Measurements from ENCODE around the gene CCDC15. TPM values are rescaled to one million over a fixed set of nuclear protein-coding genes. Genes with fewer than 3 reads are reported as not detected.
A peak's percentile ranks its signal among the peaks of the same experiment; 100 is the strongest.

The CCDC15 gene
- total RNA-seq, 1 donor from 2014 or later: 2.2 TPM

DNA sequence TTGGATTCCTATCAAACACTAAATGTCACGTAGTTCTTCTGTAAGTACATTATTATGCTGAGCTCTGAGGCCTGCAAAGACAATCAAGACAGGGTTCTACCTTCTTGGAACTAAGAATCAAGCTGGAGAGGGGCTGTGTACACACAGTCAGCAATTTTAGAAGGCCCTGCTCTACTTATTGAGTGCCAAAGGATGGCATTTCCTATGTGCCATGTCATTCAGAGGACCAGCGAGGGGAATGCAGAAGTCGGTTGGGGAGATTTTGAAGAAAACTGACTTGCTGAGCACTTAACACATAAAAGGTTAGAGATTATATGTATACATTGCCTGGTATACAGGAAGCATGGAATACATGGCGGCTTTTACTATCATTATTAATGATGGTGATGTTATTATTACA is 114.4 kb downstream of the CCDC15 start:
- no peak for DNase-seq (ENCODE audit: low spot score)

- DNase-seq (ENCODE audit: low spot score): no peak
Measured at GRCh38 chr11:125069008-125069407, 115.0 kb downstream of the CCDC15 start.

DNA sequence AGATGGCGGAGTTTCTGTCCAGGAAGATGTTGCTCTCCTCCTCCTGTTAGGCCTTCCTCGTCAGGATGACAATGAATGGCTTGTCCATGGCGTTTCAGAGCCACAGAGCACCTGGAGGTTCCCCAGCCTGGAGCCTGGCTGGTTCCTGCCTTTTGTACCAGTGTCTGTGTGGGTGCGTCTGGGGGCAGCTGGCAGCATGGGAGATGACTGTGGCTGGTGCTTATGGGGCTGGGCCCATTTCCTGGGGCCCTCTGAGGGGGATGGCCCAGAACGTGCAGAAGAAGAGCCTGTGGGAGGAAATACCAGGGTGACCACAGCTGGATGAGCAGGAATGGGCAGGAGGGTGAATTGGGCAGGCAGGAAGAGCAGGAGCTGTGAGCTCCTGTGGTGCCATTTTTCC is 115.8 kb downstream of the CCDC15 start:
- no peak for DNase-seq (ENCODE audit: low spot score)

GRCh38 chr11:125070699-125071254 is 116.8 kb downstream of the CCDC15 start:
- DNase-seq (ENCODE audit: low spot score): peak; percentile 88

GRCh38 chr11:125071435-125071834 is 117.4 kb downstream of the CCDC15 start:
- no peak for DNase-seq (ENCODE audit: low spot score)

- no peak for DNase-seq (ENCODE audit: low spot score)
Measured at GRCh38 chr11:125071846-125072217, 117.8 kb downstream of the CCDC15 start.

- DNase-seq (ENCODE audit: low spot score): no peak
Measured at GRCh38 chr11:125072218-125072960, 118.4 kb downstream of the CCDC15 start.

- no peak for DNase-seq (ENCODE audit: low spot score)
Measured at GRCh38 chr11:125072961-125073590, 119.1 kb downstream of the CCDC15 start.

DNA sequence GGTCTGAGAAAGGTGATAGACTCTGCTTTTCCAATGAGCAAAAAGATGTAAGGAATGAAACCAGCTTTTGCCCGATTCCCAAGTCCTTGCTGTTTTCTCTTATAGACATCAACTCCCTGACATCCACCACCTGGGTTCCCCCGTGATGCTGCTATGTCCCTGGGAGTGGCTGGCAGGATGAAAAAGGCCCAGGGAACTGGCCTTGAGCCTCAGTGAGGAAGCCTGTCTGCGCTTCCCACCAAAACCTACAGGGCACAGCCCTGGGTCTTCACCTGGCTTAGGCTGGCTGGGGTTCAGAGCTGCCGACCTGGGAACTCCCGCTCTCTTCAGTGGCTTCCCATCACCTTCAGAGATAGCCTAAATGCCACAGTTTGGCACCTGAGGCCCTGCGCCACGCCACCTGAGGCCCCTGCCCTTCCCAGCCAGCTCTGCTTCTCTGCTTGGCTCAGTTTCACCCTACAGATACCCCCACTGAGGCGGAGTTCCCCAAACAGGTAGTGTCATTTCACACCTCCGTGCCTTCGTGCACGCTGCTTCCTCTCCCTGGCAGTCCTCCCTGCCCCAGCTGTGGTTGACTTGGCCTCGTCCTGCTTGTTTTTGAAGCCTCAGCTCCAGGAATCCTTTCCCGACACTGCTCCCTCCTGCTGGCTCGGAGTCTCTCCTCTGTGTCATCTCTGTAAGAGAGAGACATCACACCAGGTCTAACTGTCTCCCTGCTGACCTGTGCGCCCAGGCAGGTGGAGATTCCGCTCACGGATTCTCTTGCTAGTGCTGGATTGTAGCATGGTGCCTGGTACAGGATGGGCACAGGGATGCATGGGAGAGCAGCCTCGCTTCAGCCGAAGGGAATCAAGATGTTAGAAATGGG is 119.8 kb downstream of the CCDC15 start:
- DNase-seq (ENCODE audit: low spot score): no peak

DNA sequence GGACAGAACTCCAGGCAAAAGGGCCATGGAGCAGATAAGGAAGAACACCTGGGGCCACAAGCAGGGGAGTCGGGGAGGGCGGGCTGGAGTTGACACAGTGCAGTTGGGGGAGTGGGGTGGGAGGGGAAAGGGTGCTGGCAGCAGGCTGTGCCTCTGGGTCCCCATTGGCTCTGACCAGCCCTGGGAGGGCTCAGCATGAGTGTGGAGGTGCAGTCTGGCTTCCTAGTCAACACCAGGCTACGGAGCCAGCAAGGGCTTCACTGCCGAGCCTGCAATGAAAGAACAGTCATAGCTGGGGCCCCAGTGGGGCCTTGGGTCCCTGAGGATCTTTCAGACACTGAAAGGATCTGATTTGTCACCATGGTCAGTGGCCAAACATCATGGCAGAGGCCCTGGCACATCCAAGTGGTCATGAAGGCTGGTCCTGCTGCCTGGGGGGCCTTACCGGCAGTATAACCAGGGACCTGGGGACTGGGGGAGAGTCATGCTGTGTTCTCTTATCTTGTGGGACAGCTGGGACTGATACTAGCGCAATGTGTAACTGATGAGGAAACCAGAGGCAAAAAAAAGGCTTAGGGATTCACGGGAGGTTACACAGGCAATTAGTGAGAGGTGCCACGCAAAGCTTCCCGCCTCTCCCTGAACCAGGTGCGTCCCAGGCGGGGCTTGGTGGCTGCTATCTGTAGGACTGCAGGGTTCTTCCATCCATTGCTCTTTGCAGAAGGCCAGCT is 120.7 kb downstream of the CCDC15 start:
- DNase-seq (ENCODE audit: low spot score): no peak

- no peak for DNase-seq (ENCODE audit: low spot score)
Measured at GRCh38 chr11:125075242-125075625, 121.2 kb downstream of the CCDC15 start.

DNA sequence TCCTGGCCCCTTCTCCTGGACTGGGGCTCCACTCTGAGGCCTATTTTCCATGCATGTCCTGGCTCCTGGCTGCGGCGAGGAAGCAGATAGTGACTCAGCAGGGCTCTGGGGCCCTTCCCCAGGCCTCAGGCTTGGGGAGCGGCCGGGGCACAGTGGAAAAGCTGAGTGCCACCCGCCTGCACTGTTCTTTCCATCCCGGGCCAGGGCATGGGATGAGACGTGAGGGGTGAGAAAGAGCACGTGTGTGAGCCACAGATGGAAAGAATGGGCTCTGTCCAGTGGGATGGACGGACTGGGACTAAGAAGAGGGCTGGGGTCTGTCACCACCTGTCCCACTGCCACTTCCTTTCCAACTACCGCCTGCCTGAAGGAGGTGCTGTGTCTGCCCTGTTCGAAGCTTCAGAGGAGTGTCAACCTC is 121.9 kb downstream of the CCDC15 start:
- no peak for DNase-seq (ENCODE audit: low spot score)

DNA sequence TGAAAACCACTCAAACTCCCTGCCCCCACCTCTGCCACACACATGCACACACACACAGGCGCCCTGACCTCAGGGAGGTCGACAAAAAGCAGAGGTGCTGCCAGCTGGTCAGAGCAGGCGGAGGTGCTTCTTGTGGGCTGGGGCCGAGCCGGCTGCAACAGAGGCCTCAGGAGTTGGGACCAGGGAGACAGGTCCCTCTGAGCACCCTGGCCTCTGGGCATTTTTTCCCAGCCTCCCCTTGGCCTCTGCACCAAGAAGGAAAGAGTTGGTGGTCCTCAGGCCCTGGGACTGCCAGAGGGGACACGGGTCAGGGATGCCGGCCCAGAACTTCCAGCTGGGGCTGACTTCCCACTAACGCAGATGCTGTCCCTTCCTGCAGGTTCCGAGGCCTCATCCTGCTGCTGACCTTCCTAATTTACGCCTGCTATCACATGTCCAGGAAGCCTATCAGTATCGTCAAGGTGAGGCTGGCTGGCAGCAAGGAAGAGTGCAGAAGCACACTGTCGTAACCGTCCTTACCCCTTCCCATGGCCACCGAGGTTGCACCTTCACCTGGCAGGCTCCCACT is 122.5 kb downstream of the CCDC15 start:
- no peak for DNase-seq (ENCODE audit: low spot score)

DNA sequence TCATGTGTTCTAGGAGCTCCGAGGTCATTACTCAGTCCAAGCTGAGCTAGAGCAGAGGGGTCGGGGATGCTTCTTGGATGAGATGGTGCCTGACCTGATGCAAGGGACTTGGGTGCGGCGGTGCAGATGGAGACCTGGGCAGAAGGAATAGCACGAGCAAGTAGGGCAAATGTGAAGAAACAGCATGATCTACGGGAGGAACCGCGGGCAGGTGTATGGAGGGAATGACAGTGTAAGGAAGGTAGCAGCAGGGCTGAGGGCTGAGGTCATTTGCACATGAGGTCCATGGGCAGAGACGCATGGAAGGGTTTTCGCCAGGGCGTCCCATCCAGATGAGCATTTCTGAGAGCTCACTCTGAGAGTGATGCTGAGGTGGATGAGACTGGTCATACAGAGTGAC is 124.0 kb downstream of the CCDC15 start:
- no peak for DNase-seq (ENCODE audit: low spot score)

- DNase-seq (ENCODE audit: low spot score): no peak
Measured at GRCh38 chr11:125078516-125079140, 124.6 kb downstream of the CCDC15 start.

DNA sequence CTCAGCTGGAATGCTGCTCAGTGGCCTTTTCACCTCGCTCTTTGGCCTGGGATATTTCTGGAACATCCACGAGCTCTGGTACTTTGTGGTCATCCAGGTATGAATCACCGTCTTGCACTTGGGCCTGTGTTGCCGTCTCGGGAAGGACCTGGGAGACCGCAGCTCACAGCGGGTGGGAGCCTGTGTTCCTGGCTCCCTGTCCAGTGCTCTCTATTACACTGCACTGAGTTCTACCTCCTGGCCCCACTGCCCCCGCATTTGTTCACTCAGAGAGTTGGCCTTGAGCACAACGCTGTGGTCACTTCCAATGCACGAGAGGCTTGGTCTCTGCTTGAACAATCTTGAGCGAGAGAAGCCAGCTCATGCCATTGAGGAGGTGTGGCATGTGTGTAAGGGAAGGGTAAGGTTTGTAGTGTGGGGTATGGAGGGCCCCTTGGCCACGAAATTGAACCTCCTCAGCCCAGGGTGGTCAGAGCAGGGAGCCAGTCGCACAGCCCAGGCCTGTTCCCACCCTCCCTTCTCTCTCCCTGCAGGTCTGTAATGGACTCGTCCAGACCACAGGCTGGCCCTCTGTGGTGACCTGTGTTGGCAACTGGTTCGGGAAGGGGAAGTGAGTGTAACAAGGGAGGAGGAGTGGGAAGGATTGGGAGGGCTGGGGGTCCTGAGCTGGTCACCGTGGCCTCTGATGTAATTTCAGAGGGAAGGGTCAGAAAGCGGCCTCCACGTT is 125.3 kb downstream of the CCDC15 start:
- no peak for DNase-seq (ENCODE audit: low spot score)

GRCh38 chr11:125079878-125080530 is 126.0 kb downstream of the CCDC15 start:
- DNase-seq (ENCODE audit: low spot score): no peak

DNA sequence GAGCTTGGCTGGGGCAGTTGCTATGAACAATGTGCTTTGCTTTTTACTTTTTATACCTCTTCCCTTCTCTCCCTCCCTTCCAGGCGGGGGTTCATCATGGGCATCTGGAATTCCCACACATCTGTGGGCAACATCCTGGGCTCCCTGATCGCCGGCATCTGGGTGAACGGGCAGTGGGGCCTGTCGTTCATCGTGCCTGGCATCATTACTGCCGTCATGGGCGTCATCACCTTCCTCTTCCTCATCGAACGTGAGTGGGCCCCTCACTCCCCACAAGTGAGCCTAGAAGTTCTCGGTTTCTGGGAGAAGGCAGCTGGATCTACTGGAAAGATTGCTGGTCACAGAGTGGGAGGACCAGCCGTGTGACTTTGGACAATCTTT is 126.5 kb downstream of the CCDC15 start:
- no peak for DNase-seq (ENCODE audit: low spot score)

GRCh38 chr11:125081098-125081798 is 127.2 kb downstream of the CCDC15 start:
- DNase-seq (ENCODE audit: low spot score): no peak

Measured in ureter (tissue), 1 donor.